HG03558 (cell line): ENCODE results near the gene TICAM1.
"Not testable (repeated sequence)": the region's sequence is repeated elsewhere in the genome, so short reads cannot be mapped to it uniquely, and the experiment has no call there.

ENCODE experiments used
- ATAC-seq: cut with Tn5 transposase; IDR thresholded peaks from one replicate; pipeline ENCODE4 v1.9.1; 2021; ENCODE audit warnings: moderate number of reproducible peaks; ENCODE audit not compliant: unreplicated experiment; ENCODE audit errors: extremely low read depth

TICAM1 gene

DNA sequence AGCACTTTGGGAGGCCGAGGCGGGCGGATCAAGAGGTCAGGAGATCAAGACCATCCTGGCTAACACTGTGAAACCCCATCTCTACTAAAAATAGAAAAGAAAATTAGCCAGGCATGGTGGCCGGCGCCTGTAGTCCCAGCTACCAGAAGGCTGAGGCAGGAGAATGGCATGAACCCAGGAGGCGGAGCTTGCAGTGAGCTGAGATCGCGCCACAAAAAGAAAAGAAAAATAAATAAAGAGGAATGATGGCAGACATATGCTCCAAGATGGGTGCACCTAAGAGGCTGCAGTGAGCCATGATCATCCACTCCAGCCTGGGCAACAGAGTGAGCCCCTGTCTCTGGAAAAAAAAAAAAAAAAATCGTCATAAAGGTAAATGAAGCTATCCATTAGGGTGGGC is 14.5 kb upstream of the TICAM1 start:
- not testable (repeated sequence) for ATAC-seq

DNA sequence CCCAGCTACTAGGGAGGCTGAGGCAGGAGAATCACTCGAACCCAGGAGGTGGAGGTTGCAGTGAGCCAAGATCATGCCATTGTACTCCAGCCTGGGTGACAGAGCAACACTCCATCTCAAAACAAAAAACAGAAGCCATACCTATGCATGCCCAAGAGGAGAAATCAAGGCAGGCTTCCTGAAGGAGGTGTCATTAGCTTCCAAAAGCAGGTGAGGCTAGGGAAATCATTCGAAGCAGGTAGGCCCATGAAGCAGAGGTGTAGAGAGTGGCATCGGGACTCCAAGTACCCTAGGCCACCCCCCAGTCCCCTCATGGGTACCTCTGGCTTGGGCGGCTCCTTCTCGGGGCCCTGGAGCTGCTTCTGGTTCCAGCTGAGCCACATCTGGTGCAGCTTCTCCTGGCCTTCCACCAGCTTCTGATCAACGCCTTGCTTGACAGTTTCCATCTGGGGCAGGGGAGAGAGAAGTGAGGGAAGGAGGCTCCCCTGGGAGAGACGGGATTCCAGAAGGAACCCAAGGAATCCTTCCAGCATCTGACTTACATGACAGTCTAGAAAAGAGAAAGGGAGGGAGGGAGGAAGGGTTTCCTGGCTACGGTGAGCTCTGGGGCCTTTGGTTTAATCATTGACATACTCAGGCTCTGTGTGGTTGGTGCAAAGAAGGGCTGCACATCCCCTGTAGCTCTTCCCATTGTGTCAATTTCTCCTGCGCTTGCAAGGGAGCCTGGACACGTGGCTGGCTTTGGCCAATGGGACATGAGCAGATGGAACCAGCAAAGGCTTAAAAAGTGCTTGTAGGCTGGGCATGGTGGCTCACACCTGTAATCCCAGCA is 13.1 kb upstream of the TICAM1 start:
- ATAC-seq = no peak

DNA sequence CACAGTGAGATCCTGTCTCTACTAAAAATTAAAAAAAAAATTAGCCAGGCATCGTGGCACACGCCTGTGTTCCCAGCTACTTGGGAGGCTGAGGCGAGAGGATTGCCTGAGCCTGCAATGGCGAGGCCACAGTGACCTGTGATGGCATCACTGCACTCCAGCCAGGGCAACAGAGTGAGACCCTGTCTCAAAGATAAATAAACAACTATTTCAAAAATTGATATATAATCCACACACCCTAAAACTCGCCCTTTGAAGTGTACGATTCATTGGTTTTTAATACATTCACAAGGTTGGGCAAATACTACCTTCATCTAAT is 12.1 kb upstream of the TICAM1 start:
- no peak for ATAC-seq

DNA sequence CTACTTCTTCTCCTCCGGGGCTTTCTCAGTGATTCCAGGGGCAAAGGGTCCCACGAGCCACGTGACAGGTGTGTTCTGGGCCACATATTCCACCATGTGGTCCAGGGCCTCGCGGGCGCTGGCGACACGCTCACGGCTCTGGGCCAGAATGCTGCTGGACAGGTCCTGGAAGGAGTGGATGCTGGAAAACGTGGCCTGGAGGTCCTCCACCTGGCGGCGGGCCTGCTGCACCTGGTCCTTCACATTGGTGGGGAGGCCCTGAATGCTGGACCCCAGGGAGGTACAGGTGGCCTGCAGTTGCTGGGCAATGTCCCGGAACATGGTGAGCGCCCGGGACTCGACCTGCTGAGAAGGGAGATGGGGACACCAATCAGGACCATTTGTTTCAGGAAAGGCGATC is 7.7 kb upstream of the TICAM1 start:
- no peak for ATAC-seq

DNA sequence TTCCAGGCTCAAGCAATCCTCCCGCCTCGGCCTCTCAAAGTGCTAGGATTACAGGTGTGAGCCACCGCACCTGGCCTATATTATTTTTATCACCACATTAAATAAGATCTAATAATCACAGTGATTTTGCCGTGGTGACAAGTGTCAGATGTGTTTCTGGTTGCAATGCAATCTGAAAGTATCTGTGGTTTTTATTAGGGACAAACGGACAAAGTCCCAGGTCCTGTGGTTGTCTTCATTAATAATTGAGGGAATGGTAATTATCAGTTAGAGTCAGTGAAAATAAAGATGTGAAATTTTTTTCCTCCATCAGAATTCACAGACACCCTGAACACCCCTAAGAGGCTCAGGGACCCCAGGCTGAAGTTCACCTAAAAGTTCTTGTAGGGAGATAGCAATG is 1.3 kb upstream of the TICAM1 start:
- ATAC-seq = no peak

DNA sequence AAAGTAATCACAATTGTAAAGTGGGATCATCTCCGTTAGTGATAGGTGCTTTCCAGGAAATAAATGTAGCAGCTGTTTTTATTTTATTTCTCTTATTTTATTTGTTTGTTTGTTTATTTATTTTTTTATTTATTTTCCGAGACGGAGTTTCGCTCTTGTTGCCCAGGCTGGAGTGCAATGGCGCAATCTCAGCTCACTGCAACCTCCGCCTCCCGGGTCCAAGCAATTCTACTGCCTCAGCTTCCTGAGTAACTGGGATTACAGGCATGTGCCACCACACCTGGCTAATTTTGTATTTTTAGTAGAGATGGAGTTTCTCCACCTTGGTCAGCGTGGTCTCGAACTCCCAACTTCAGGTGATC is 448 bp upstream of the TICAM1 start:
- not testable (repeated sequence) for ATAC-seq

DNA sequence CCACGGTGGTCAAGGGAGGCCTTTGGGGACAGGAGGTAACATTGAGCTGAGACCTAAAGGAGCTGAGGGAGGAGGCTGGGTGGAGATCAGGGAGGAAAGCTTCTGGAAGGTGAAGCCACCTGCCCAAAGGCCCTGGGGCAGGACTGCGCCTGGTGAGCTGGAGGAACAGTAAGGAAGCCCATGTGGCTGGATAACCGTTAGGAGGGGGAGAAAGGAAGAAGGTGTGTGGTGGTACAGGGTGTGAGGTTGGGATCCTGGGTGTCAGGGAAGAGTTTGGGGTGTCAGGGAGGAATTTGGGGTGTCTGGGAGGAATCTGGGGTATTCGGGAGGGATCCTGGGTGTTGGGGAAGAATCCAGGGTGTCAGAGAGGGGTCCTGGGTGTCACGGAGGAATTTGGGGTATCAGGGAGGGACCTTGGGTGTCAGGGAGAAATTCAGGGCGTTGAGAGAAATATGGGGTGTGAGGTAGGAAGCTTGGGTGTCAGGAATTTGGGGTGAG is 695 bp downstream of the TICAM1 start:
- ATAC-seq = no peak

DNA sequence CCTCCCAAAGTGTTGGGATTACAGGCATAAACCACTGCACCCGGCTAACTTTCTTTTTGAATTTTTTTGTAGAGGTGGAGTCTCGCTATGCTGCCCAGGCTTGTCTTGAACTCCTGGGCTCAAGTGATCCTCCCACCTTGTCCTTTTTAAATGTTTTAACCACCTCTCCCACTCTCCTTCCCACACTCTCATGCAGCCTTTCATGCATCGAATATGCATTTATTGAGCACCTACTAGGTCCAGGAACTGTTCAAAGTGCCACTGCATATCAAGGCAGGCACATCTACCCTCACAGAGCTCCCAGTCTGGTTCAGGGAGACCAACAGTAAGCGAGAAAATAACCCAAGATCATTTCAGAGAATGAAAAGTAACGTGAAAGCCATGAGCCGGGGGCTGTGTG is 1.2 kb downstream of the TICAM1 start:
- no peak for ATAC-seq

DNA sequence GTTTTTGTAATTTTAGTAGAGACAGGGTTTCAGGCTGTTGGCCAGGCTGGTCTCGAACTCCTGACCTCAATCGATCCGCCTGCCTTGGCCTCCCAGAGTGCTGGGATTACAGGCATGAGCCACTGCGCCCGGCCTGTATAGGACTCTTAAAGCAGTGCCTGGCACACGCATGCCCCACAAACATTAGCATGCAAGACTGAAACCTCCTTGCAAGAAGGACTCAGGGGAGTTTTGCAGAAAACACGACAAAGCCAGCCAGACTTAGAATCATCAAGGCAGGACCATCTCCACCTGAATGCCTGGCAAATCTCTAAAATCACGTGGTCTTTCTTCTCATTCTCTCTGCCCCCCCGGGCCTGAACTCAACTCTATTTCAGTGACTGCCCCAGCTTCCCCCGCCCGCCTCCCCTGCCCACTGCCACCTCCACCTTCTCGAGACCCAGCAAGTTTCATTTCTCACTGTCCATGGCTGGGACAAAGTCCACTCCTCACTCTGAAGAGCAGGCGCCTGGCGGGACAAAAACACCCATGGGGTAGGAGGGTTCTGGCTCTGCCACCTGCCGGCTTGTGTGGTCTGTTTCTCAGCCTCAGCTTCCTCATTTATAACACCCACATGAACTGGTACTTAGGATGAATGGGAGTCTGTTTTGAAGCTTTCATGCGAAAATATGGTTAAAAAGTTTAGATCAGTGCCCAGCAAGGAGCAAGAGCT is 2.4 kb downstream of the TICAM1 start:
- no peak for ATAC-seq

DNA sequence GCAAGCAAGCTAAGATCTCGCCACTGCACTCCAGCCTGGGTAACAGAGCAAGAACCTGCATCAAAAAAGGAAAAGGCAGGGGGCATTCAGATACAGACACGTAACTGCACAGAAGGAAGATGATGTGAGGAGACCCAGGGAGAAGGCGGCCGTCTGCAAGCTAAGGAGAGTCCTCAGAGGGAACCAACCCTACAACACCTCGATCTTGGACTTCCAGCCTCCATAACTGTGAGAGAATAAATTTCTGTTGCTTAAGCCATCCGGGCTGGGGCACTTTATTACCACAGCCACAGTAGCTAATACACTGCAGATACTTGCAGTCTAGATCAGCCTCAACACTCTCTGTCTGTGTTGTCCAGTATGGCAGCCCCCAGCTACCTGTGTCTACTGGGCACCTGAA is 7.9 kb downstream of the TICAM1 start:
- ATAC-seq = no peak

DNA sequence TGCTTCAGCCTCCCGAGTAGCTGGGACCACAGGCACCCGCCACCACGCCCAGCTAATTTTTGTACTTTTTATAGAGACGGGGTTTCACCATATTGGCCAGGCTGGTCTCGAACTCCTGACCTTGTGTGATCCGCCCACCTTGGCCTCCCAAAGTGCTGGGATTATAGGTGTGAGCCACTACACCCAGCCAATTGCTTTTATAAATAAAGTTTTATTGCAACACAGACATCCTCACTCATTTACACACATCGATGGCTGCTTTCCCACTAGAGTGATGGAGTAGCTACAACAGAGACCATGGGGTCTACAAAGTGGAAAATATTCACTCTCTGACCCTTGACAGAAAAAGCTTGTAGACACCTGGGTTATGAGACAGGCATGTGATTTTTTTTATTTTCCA is 9.2 kb downstream of the TICAM1 start:
- ATAC-seq = not testable (repeated sequence)

DNA sequence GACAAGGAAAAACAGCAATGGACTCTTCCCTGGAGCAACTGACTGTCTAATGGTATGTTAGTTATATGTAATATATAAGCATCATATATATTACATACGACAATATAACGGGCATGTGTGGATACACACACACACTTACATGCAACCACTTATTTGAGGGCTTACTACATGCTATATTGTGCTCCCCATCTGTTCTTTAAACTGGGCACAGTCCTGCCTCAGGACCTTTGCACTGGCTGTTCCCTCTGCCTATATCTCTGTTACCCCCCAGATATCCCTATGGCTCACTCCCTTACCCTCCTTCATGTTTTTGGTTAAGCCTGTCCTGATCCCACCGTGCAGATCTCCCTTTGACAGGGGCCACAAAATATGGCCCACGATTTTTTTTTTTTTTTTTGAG is 10.2 kb downstream of the TICAM1 start:
- no peak for ATAC-seq

DNA sequence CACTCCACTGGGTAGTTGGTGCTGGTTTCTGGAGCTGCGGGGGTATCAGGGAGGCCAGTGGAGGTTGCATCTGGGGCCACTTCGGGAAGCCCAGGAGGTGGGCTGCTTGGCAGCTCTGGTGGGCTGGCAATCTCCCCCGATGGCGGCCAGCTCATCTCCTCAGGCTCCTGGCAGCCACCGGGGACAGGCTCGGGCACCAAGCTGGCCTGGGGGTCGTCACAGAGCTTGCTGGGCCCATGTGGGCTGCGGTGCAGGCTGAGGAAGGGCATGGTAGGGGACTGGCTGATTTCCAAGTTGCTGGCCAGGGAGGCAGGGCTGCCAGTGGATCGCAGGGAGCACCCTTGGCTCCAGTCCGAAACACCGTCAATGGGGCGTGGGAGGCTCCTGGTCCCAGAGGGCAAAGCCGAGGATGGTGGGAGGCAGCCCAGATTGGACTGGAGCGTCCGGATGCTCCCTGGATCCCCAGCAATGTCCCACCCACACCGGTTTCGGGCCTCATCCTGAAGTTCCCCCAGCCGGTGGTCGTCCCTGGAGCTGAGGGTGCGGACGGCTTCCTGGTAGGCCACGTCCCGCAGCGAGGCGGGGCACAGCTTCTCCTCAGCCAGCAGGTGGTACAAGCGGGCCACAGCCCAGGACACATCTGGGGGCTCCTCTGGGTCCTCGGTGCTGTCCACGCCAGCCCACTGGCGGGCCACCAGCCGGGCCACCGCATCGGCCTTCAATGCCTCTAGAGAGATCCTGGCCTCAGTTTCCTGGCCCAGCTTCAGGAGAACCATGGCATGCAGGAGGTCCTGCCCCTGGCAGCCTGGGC is 13.8 kb downstream of the TICAM1 start:
- no peak for ATAC-seq

DNA sequence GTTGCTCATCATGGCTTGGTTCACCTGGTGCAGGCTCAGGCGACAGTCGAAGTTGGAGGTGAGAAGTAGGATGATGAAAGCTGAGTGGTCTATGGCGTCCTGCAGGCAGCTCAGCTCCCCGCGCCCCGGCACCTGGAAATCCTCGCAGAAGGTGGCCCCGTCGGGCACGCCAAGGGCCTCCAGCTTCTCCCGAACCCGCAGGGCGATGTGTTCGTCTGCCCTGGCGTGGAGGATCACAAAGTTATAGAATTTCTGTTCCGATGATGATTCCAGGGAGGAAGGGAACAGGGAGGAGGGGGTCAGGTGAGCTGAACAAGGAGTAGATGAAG is 14.6 kb downstream of the TICAM1 start:
- no peak for ATAC-seq

DNA sequence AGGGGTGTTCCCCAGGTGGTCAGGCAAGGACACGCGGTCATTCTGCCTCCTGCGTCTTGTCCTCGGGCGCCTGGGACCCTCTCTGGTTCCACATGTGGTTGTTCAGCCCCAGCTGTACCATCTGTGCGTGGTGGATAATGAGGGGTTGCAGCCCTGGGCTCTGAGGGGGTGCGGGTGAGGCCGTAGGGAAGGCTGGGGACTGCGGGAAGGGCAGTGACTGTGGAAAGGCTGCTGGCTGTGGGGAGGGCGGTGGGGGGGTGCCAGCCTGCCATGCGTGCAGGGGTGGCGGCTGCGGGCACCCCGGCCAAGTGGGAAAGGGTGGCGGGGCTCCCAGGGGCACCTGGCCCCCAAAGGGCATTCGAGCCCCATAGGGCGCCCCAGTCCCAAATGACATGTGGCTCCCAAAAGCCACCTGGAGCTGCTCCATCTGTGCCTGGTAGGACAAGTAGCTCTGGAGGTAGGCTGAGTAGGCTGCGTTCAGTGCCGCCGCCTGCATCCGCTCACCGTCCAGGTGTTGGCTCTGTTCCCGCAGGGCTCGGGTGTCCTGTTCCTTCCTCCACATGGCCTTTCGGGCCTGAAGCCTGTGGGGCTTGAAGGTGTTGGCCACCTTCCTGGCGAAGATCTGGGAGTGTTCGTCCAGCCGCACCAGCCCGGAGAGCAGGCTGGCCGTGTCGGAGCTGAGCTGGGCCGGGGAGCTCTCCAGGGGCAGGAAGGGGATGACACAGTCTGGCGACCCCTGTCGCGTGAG is 15.1 kb downstream of the TICAM1 start:
- no peak for ATAC-seq

DNA sequence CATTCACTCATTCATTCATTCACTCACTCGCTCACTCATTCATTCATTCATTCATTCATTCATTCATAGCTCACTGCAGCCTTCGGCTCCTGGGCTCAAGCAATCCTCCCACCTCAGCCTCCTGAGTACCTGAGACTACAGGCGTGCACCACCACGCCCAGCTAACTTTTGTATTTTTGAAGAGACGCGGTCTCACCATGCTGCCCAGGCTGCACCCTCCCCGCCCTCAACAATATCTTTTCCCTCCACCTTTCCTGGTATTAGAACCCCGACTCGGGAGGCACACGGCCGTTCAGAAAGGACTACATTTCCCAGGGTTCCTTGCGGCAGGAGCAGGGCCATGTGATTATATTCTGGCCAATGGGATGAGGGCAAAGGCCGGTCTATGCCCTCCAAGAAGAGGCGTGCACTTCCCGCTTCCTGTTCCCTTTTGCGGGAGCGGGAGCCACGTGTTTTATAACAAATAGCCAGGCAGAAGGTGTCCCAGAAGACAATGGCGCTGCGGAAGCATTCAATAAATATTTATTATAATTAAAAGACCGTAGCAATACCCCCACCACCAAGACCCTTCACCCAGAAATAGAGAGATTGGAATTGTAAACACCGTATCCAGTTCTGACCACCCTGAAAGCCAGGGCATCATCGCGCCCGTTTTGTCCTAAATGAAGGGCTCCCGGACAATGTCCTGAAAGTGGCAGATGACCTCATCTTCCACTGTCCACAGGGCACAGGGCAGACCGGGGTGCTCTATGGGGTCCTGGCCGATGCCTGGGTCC is 15.9 kb downstream of the TICAM1 start:
- no peak for ATAC-seq

DNA sequence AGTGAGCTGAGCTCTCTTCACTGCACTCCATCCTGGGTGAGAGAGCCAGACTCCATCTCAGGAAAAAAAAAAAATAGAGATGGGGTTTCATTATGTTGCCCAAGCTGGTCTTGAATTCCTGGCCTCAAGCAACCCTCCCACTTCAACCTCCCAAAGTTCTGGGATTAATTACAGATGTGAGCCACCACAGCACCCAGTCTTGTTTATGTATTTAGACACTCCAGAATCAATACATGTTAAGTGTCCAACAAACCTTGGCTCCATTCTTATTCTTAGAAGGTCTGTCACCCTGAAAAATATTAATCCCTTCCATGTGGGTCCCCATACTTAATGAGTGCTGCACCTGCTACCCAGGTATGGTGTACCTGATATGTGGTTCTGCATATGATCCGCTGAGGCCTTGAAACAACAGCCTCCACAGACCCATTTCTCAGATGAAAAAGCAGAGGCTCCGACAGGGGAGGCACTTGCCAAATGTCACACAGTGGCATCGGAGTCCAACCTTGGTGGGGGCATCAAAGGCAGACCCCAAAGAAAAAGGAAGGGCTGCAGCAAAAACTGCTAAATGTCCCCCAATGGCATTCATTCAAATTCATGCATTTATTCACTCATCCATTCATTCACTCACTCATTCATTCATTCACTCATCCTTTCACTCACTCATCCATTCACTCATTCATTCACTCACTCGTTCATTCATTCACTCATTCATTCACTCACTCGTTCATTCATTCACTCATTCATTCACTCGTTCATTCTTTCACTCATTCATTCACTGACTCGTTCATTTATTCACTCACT is 16.7 kb downstream of the TICAM1 start:
- ATAC-seq = no peak

DNA sequence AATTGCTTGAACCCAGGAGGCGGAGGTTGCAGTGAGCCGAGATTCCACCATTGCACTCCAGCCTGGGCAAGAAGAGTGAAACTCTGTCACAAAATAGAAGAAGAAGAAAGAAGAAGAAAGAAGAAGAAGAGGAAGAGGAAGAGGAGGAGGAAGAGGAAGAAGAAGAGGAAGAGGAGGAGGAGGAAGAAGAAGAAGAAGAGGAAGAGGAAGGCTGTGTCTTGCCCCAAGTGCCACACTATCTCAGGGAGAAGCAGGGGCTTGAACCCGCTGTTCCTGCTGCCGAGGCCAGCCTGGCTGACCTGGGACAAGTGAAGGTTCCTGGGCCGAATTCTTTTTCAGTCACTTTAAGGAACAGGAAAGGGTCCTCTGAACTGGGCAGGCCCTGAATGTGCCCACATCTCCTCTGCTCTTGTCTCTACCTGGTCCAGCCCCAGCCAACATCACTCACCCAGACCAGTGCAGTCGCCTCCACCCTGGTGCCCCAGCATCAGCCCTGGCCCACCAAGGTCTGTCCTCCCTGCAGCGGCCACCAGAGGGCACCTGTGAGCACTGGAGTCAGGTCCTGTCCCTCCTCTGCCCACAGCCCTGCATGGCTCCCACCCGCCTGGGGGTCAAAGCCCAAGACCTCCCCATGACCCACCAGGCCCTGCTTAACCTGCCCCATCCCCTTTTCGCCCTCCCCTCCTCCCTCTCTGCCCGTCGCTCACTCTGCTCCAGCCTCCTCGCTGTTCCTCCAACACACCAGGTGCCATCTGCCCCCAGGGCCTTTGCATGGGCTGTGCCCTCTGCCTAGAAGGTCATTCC is 20.0 kb downstream of the TICAM1 start:
- no peak for ATAC-seq
